ENCODE measurements around the gene PLXNA4. TPM values are rescaled to one million over a fixed set of nuclear protein-coding genes. Genes with fewer than 3 reads are reported as not detected.

Gene PLXNA4
- total and polyA plus RNA-seq, 11 donors: 1.8 to 22.1 (median 10.5) TPM

DNA sequence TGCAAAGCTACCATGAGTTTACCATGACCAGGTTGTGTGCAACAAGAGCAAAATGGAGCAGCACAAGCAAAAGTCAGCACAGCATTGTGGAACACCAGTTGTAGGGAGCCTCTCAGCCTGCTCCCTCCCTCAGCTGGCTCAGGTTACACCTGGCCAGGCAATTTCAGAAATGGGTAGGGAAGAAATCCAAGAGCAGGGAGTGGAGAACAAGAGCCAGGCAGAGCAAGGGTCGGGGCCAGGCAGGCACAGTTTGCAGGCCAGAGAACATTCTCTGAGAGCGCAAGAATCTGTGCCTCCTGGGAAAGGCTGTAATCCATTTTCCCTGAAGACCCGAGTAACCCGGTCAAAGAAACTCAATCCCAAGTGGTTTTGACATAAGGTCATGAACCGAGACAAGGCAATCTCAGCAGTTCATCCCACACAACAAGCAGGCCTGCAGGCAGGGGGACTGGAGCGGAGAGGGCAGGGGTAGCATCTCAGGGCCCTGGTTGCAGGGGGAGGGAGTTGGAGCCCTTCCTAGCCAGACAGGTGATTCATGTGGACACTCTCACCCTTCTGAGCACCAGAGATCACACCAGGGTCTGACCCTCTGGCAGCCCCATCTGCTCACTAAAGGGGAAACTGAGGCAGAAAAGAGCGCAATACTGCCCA is 258.4 kb downstream of the PLXNA4 start:
- H3K9me3 ChIP-seq: no peaks in the 10 kb centered on the region
- TF ChIP-seq POLR2A (IDR thresholded peaks at IDR 0.05): no peak
- TF ChIP-seq, protein P1, sequence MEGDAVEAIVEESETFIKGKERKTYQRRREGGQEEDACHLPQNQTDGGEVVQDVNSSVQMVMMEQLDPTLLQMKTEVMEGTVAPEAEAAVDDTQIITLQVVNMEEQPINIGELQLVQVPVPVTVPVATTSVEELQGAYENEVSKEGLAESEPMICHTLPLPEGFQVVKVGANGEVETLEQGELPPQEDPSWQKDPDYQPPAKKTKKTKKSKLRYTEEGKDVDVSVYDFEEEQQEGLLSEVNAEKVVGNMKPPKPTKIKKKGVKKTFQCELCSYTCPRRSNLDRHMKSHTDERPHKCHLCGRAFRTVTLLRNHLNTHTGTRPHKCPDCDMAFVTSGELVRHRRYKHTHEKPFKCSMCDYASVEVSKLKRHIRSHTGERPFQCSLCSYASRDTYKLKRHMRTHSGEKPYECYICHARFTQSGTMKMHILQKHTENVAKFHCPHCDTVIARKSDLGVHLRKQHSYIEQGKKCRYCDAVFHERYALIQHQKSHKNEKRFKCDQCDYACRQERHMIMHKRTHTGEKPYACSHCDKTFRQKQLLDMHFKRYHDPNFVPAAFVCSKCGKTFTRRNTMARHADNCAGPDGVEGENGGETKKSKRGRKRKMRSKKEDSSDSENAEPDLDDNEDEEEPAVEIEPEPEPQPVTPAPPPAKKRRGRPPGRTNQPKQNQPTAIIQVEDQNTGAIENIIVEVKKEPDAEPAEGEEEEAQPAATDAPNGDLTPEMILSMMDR (IDR thresholded peaks at IDR 0.05): no peak
- peak in 1 of 4 donors; percentile 4 for ATAC-seq
- H3K4me3 ChIP-seq: no peak overlapping the region
- no peak for DNase-seq
- no peaks in the 10 kb centered on the region for H3K36me3 ChIP-seq
- H3K27ac ChIP-seq: no peak overlapping the region
- WGBS, 4 donors: 67 to 80% (median 77%) methylated on average over 7 of the region's 7 CpGs
- peaks cover 0 to 7% (median 0%) of the 10 kb centered on the region in 9 donors for H3K27me3 ChIP-seq
- intact Hi-C loops (cut with DNase I): loop anchor here in 9 of 10 donors (1.0 to 10.0 kb wide), 9 partner anchors 183 to 1697 kb away; no protein-coding TSS in a partner anchor
- H3K4me1 ChIP-seq: peaks cover 0 to 17% (median 7%) of the 10 kb centered on the region in 12 donors

DNA sequence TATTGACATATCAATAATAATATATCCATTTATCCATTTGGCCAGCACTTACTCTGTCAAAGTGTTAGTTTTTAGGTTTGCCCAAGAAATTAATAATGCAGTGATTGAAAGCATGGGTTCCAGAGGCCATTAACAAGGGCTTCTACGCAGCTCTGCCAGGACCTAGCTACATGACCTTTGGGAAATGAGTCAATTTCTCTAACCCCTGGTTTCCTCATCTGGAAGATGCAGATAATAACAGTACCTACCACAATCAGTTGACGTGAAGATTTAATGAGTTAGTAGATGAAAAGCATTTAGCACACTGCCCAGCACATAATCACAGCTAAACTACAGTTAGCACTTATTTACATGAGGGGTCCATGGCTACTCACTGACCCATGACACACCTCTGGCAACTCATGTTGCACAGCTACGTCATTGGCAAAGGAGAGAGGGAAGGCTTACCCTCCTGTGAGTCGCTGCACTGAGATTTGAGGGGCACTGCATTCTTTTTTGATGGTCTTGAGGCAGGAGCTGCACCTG is 263.7 kb downstream of the PLXNA4 start:
- DNase-seq (no peak), ATAC-seq (no peak)
- Histone ChIP-seq H3K36me3 (no peaks in the 10 kb centered on the region), H3K4me3 (no peak overlapping the region), H3K27me3 (no peaks in the 10 kb centered on the region), H3K27ac (no peak overlapping the region), H3K9me3 (no peaks in the 10 kb centered on the region), H3K4me1 (peaks cover 0 to 4% (median 0%) of the 10 kb centered on the region in 12 donors)
- no peak for TF ChIP-seq POLR2A (IDR thresholded peaks at IDR 0.05)
- TF ChIP-seq, protein P1 (IDR thresholded peaks at IDR 0.05): no peak
- intact Hi-C loops (cut with DNase I): loop anchor here in 2 of 10 donors (10.0 kb wide), 3 partner anchors 912 to 1702 kb away; no protein-coding TSS in a partner anchor
- 83 to 93% (median 87%) methylated on average over 4 of the region's 4 CpGs for WGBS, 4 donors

DNA sequence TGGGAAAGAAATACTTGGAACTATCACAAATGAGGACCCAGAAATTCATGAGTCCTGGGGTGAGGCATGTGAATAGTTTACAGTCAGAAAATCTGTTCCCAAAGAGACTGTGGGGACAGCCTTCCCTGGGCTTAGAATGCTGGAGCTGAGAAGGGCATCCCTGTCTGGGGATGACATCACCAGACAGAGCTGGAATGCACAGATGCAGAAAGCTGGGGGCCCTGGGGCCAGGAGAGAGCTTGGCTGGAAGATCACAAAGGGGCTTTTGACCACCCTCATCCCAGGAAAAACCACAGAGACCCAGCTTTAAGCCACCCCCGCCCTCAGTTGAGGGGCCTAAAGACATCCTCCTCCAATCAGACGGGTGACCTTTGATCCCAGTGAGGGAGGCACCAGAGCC is 264.5 kb downstream of the PLXNA4 start:
- Histone ChIP-seq H3K27ac (no peak overlapping the region), H3K27me3 (no peaks in the 10 kb centered on the region), H3K4me3 (no peak overlapping the region), H3K9me3 (no peaks in the 10 kb centered on the region), H3K4me1 (peaks cover 0 to 4% (median 0%) of the 10 kb centered on the region in 12 donors), H3K36me3 (no peaks in the 10 kb centered on the region)
- 77 to 91% (median 83%) methylated on average over 2 of the region's 2 CpGs for WGBS, 4 donors
- DNase-seq: no peak
- TF ChIP-seq POLR2A (IDR thresholded peaks at IDR 0.05): no peak
- TF ChIP-seq, protein P1 (IDR thresholded peaks at IDR 0.05): no peak
- intact Hi-C loops (cut with DNase I): loop anchor here in 2 of 10 donors (10.0 kb wide), 3 partner anchors 913 to 1703 kb away; no protein-coding TSS in a partner anchor
- no peak for ATAC-seq

DNA sequence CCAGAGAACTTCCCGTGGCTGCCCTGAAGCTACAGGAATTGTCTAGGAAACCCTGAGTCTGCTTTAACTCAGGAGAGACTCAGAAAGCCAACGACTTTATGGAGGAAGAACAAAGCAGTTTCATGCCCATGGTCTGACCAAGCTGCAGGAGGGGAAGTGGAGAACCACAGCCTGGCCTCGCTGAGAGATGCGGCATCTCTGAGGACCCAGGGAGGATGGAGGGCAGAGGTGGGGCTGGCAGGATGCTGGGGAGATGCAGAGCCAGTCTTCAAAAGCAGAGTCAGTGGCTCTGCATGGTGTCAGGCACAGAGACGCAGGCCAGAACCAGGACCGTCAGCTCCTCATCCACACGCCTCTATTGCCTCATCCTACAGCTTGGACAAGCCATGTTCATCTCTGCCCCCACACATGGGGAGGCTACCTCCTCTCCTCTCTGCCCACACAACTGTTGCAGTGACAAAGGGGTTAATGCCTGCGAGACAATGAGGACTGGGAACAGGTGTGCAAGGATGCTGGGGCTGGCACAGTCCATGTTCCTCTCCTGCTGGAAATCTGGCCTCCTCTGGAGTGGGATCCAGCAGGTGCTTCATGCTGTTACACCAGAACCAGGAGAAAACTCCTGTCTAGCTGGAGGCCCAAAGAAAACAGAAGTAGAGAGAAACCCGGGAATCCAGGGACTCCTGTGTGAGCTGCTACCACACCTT is 267.0 kb downstream of the PLXNA4 start:
- 72 to 81% (median 74%) methylated on average over 8 to 9 of the region's 9 CpGs for WGBS, 4 donors
- Histone ChIP-seq H3K9me3 (no peaks in the 10 kb centered on the region), H3K36me3 (no peaks in the 10 kb centered on the region), H3K27me3 (no peaks in the 10 kb centered on the region), H3K4me1 (no peaks in the 10 kb centered on the region), H3K27ac (no peak overlapping the region), H3K4me3 (no peak overlapping the region)
- DNase-seq (no peak), ATAC-seq (no peak)
- TF ChIP-seq, protein P1 (IDR thresholded peaks at IDR 0.05): no peak
- TF ChIP-seq POLR2A (IDR thresholded peaks at IDR 0.05): no peak
- intact Hi-C loops (cut with DNase I): no loop called here
